ENCODE results near the gene CERK.
A peak's percentile ranks its signal among the peaks of the same experiment; 100 is the strongest.

Gene CERK

GRCh38 chr22:46638601-46639431, 99.2 kb downstream of the CERK start (continued):
- TF ChIP-seq ZBTB26 (tag by site-specific recombination; optimal IDR thresholded peaks at IDR 0.05) (peak; percentile 25), ZBTB7A (tag by site-specific recombination; IDR thresholded peaks at IDR 0.05; ENCODE audit: low read depth) (0 out of 2 replicates have a peak, but pooled peaks have one; percentile 19), HOXC10 (CRISPR knock-in tag; IDR thresholded peaks at IDR 0.05) (no peak), ZNF621 (tag by site-specific recombination; IDR thresholded peaks at IDR 0.05) (0 out of 2 replicates have a peak, but pooled peaks have one; percentile 12), ZNF626 (tag by site-specific recombination; IDR thresholded peaks at IDR 0.05) (no peak), ZNF791 (tag by site-specific recombination; IDR thresholded peaks at IDR 0.05) (no peak), ZNF555 (tag by site-specific recombination; conservative IDR thresholded peaks at IDR 0.05) (no peak), ZNF350 (tag by site-specific recombination; IDR thresholded peaks at IDR 0.05) (no peak), ZNF248 (tag by site-specific recombination; IDR thresholded peaks at IDR 0.05) (0 out of 2 replicates have a peak, but pooled peaks have one; percentile 23), ZNF366 (tag by site-specific recombination; conservative IDR thresholded peaks at IDR 0.05) (no peak), HIC1 (tag by site-specific recombination; IDR thresholded peaks at IDR 0.05) (peak; percentile 27; the same call in 1 of the 2 replicates), ZNF140 (tag by site-specific recombination; IDR thresholded peaks at IDR 0.05) (no peak), WT1 (tag by site-specific recombination; IDR thresholded peaks at IDR 0.05) (no peak), RBAK (tag by site-specific recombination; IDR thresholded peaks at IDR 0.05) (no peak), ZNF658 (tag by site-specific recombination; IDR thresholded peaks at IDR 0.05) (0 out of 2 replicates have a peak, but pooled peaks have one; percentile 61), ZNF114 (tag by site-specific recombination; IDR thresholded peaks at IDR 0.05) (0 out of 2 replicates have a peak, but pooled peaks have one; percentile 53), ZNF704 (tag by site-specific recombination; IDR thresholded peaks at IDR 0.05) (no peak), GLIS2 (tag by site-specific recombination; IDR thresholded peaks at IDR 0.05) (no peak), GLI2 (tag by site-specific recombination; IDR thresholded peaks at IDR 0.05; ENCODE audit: borderline replicate concordance, low read depth) (no peak), ZFHX2 (tag by site-specific recombination; conservative IDR thresholded peaks at IDR 0.05) (no peak)
- TF ChIP-seq, protein P1, sequence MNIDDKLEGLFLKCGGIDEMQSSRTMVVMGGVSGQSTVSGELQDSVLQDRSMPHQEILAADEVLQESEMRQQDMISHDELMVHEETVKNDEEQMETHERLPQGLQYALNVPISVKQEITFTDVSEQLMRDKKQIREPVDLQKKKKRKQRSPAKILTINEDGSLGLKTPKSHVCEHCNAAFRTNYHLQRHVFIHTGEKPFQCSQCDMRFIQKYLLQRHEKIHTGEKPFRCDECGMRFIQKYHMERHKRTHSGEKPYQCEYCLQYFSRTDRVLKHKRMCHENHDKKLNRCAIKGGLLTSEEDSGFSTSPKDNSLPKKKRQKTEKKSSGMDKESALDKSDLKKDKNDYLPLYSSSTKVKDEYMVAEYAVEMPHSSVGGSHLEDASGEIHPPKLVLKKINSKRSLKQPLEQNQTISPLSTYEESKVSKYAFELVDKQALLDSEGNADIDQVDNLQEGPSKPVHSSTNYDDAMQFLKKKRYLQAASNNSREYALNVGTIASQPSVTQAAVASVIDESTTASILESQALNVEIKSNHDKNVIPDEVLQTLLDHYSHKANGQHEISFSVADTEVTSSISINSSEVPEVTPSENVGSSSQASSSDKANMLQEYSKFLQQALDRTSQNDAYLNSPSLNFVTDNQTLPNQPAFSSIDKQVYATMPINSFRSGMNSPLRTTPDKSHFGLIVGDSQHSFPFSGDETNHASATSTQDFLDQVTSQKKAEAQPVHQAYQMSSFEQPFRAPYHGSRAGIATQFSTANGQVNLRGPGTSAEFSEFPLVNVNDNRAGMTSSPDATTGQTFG (tag by site-specific recombination; IDR thresholded peaks at IDR 0.05; ENCODE audit: borderline replicate concordance) = 0 out of 2 replicates have a peak, but pooled peaks have one; percentile 28

Measured in HEK293 (cell line).